Glutamatergic neuron (in vitro differentiated cells): Measurements from ENCODE around the gene CAND2. TPM values are rescaled to one million over a fixed set of nuclear protein-coding genes. Genes with fewer than 3 reads are reported as not detected.

Source experiments
- DNase-seq: peaks from one replicate; pipeline ENCODE4 v3.0.0; 2022
- H3K27ac Mint-ChIP-seq: one replicate; pipeline ENCODE4 v1.8.0; 2020; ENCODE audit warnings: mild to moderate bottlenecking, mixed read lengths, inconsistent platforms; ENCODE audit not compliant: unreplicated experiment
- H3K27me3 Mint-ChIP-seq: one replicate; pipeline ENCODE4 v1.8.0; 2020; ENCODE audit warnings: mild to moderate bottlenecking, moderate library complexity, mixed read lengths, inconsistent platforms; ENCODE audit not compliant: unreplicated experiment
- H3K36me3 Mint-ChIP-seq: one replicate; pipeline ENCODE4 v1.8.0; 2020; ENCODE audit warnings: mild to moderate bottlenecking, mixed read lengths, inconsistent platforms; ENCODE audit not compliant: unreplicated experiment
- H3K4me1 Mint-ChIP-seq: one replicate; pipeline ENCODE4 v1.8.0; 2020; ENCODE audit warnings: mild to moderate bottlenecking, low read depth, mixed read lengths, inconsistent platforms; ENCODE audit not compliant: unreplicated experiment
- H3K4me3 Mint-ChIP-seq: one replicate; pipeline ENCODE4 v1.8.0; 2020; ENCODE audit warnings: mild to moderate bottlenecking, mixed read lengths, inconsistent platforms; ENCODE audit not compliant: unreplicated experiment
- H3K9me3 Mint-ChIP-seq: one replicate; pipeline ENCODE4 v1.8.0; 2020; ENCODE audit warnings: mild to moderate bottlenecking, moderate library complexity, mixed read lengths, inconsistent platforms; ENCODE audit not compliant: unreplicated experiment
- CTCF ChIP-seq: fragments of 200-600 bp; sonication (generic); IDR thresholded peaks from one replicate; pipeline ENCODE4 v1.5.0; 2021; ENCODE audit not compliant: partially characterized antibody, unreplicated experiment
- long read RNA-seq: library from polyadenylated mRNA; unstranded; transcript quantifications from one replicate; pipeline ENCODE4 v2.0.0, GENCODE V29; 2020; ENCODE audit not compliant: unreplicated experiment
- total RNA-seq: library from RNA; stranded (reverse); fragmentation: NEBNext Ultra II Directional; extraction: Animal tissue kit (Norgen Biotek cat#: 25700); gene quantifications from one replicate; pipeline ENCODE4 v1.2.1, GENCODE V29; 2021; ENCODE audit not compliant: unreplicated experiment

Gene CAND2
- 8.8 TPM for total RNA-seq
- long read RNA-seq, partial matches to known transcripts, result 1 of 1 reads
- long read RNA-seq, other reads (novel, unspliced or antisense), result 0 of 1 reads

DNA sequence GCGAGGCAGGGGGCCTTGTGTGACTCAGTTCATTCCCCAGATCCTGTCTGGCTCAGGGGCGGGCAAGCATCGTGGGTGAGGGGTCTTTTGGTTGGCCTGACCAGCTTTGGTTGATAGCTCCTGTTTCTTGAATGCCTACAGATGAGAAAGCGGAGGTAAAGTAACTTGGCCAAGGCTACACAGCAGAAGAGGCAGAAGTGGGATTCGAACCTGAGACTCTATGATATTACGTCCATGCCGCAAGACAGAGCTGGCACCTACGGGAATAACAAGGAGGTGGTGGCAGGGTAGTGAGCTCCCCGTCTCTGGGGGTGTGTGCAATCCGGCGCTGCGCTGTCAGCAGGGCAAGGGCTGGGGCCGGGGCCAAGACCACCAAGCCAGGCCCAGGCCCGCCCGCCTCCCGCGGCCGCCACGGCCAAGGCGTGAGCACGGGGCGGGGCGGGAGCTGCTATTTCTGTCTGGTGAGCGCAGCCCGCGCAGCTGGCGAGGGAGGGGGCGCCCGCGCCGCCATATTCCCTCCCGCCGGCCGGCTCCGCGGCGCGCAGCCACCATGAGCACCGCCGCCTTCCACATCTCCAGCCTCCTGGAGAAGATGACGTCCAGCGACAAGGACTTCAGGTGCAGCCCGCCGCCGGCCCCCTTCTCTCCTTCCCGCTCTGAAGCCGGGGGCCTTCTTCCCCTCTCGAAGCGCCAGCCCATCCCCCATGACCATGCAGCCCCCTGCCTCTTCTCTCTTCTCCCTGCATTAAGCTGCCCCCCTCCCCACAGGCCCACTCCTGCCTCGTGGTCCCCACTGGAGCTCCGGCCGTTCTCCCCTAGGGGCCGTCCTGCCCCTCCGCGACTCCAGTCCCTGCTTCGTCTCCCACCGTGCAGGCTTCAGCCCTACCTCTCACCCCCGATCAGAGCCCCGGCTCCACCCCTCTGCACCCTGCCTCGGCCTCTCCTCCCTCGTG lies at the start of gene CAND2:
Gene CAND2 (plus strand): TSS at position 510 of the 953 bp plus-strand sequence. CDS start 41 bp downstream, at position 551.
- Mint-ChIP-seq H3K4me3 (peak within 1 kb of the TSS; percentile 79), H3K9me3 (peaks cover 5% of the 10 kb centered on the region), H3K36me3 (no peaks in the 10 kb centered on the region), H3K27ac (no peak within 1 kb of the TSS), H3K27me3 (peaks cover 5% of the 10 kb centered on the region), H3K4me1 (no peaks in the 10 kb centered on the region)
- no peak for TF ChIP-seq CTCF
- DNase-seq, result peak; percentile 71

DNA sequence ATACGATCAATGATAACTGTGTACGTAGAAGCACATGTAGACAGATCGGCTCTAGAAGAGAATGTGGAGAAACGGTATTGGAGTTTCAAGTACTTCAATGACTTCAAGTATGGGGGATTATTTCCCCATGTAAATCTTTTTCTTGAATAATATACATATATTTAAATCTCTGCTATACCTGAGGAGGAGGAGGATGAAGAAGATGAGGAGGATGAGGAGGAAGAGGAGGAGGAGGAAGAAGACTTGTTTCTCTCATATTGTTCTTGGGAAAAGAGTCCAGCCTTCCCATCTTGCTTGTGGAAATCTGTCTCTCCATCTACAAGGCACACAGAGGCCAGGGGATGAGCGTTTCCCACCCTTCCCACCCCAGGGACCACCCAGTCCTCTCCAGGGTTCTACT lies 48.0 kb upstream of the CAND2 start:
- Mint-ChIP-seq H3K36me3 (no peaks in the 10 kb centered on the region), H3K27ac (no peak overlapping the region), H3K4me3 (no peak overlapping the region), H3K4me1 (peaks cover 3% of the 10 kb centered on the region), H3K9me3 (peaks cover 2% of the 10 kb centered on the region), H3K27me3 (peaks cover 3% of the 10 kb centered on the region)
- DNase-seq, result no peak
- TF ChIP-seq CTCF, result no peak

- Mint-ChIP-seq H3K36me3 (no peaks in the 10 kb centered on the region), H3K9me3 (peaks cover 2% of the 10 kb centered on the region), H3K27ac (no peak overlapping the region), H3K4me1 (peaks cover 3% of the 10 kb centered on the region), H3K27me3 (peaks cover 3% of the 10 kb centered on the region), H3K4me3 (no peak overlapping the region)
- TF ChIP-seq CTCF, result no peak
- DNase-seq, result no peak
Observed at GRCh38 chr3:12750223-12750622, 46.3 kb upstream of the CAND2 start.

GRCh38 chr3:12750658-12751071 lies 45.8 kb upstream of the CAND2 start:
- DNase-seq, result no peak
- H3K27me3 Mint-ChIP-seq, result peaks cover 3% of the 10 kb centered on the region
- no peaks in the 10 kb centered on the region for H3K36me3 Mint-ChIP-seq
- no peak overlapping the region for H3K4me3 Mint-ChIP-seq
- TF ChIP-seq CTCF, result no peak
- H3K4me1 Mint-ChIP-seq, result peaks cover 3% of the 10 kb centered on the region
- no peak overlapping the region for H3K27ac Mint-ChIP-seq
- peaks cover 2% of the 10 kb centered on the region for H3K9me3 Mint-ChIP-seq

DNA sequence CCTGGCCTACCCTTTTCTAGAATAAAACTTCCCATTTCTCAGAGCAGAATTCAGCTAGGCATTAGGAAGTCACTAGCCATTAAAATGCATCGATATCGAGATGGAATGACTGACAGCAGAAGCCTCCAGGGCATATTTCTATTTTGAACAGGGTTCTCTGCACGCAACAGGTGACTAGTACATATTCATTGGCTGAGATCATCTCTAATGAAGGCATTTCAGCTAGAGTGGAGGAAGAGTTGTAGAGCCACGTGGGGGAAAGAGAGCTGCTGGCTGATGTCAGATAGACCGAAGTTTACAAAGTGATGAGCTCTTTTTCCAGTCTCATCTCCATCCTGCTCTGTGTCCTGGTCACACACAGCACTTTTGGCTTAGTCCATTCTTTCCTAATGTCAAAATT lies 44.9 kb upstream of the CAND2 start:
- no peak overlapping the region for H3K4me3 Mint-ChIP-seq
- no peak for DNase-seq
- TF ChIP-seq CTCF, result no peak
- H3K36me3 Mint-ChIP-seq, result no peaks in the 10 kb centered on the region
- H3K27ac Mint-ChIP-seq, result no peak overlapping the region
- peaks cover 5% of the 10 kb centered on the region for H3K27me3 Mint-ChIP-seq
- H3K4me1 Mint-ChIP-seq, result peaks cover 3% of the 10 kb centered on the region
- H3K9me3 Mint-ChIP-seq, result peaks cover 2% of the 10 kb centered on the region
